ENCODE data around the gene CCR2.

CCR2 gene

DNA sequence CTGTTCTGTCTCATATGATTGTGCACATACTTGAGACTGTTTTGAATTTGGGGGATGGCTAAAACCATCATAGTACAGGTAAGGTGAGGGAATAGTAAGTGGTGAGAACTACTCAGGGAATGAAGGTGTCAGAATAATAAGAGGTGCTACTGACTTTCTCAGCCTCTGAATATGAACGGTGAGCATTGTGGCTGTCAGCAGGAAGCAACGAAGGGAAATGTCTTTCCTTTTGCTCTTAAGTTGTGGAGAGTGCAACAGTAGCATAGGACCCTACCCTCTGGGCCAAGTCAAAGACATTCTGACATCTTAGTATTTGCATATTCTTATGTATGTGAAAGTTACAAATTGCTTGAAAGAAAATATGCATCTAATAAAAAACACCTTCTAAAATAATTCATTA lies 21.9 kb downstream of the CCR2 start:
- no peak for DNase-seq (ENCODE audit: low read depth)
- TF ChIP-seq, protein P1, sequence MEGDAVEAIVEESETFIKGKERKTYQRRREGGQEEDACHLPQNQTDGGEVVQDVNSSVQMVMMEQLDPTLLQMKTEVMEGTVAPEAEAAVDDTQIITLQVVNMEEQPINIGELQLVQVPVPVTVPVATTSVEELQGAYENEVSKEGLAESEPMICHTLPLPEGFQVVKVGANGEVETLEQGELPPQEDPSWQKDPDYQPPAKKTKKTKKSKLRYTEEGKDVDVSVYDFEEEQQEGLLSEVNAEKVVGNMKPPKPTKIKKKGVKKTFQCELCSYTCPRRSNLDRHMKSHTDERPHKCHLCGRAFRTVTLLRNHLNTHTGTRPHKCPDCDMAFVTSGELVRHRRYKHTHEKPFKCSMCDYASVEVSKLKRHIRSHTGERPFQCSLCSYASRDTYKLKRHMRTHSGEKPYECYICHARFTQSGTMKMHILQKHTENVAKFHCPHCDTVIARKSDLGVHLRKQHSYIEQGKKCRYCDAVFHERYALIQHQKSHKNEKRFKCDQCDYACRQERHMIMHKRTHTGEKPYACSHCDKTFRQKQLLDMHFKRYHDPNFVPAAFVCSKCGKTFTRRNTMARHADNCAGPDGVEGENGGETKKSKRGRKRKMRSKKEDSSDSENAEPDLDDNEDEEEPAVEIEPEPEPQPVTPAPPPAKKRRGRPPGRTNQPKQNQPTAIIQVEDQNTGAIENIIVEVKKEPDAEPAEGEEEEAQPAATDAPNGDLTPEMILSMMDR (conservative IDR thresholded peaks at IDR 0.05; ENCODE audit: low read depth, low read length) = no peak
- no peak overlapping the region for H3K4me3 ChIP-seq (ENCODE audit: low read length)

DNA sequence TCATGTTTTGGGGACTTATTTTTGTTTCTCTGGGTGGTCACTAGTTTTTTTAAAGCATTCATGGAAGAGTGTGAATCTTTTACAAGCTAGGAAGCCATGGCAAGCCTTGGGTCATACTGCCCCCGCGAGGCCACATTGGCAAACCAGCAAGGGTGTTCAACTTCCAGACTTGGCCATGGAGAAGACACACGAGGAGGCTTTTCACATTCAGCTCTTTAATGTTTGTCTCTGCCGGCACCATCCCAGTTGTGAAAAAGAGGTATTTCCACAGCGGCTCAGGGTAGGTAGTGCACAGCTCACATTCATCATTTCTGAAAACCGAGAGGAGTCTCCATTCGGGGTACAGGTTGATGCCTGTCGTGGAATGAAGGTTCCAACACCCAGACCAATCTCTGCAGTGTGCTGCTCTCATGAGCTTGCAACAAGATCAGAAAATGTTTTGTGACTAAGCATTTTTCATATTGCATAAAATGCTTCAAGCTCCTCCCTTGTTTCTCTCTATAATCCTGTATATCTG lies 24.6 kb downstream of the CCR2 start:
- no peak overlapping the region for H3K4me3 ChIP-seq (ENCODE audit: low read length)
- no peak for DNase-seq (ENCODE audit: low read depth)
- TF ChIP-seq, protein P1 (conservative IDR thresholded peaks at IDR 0.05; ENCODE audit: low read depth, low read length) = peak; percentile 85

DNA sequence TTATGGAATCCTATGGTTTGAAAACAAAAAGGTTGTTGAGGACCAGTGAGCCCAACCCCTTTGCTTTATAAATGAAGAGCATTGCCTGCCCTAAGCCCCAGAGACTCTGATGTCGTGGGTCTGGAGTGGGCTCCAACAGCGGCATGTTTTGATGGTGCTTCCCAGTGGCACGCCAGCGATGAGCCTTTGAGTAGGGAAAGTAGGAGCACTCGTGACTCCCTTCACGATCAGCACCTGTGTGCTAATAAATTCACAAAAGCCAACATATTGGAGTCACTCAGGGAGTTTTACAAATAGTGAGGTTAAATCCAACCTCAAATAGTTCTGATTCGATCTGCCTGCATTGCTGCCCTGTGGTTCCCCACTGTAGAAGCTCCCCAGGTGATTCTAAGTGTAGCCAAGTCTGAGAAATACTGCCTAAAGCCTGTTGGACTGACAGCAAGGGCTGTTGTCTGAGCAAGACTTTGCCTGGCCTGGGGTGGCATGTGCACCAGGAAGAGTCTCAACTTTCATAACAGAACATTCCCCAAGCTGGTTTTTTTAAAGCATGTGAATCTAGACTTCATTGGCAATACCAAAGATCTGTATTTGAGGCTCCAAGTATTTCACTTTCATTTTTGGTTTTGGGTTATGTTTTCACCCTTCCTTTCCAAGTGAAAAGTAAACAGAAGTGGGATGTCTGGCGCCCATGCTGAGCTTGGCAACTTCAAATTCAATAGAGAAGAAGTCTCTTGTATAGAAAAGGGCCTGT lies 26.7 kb downstream of the CCR2 start:
- TF ChIP-seq, protein P1 (conservative IDR thresholded peaks at IDR 0.05; ENCODE audit: low read depth, low read length) = no peak
- no peak for DNase-seq (ENCODE audit: low read depth)
- H3K4me3 ChIP-seq (ENCODE audit: low read length) = no peak overlapping the region

DNA sequence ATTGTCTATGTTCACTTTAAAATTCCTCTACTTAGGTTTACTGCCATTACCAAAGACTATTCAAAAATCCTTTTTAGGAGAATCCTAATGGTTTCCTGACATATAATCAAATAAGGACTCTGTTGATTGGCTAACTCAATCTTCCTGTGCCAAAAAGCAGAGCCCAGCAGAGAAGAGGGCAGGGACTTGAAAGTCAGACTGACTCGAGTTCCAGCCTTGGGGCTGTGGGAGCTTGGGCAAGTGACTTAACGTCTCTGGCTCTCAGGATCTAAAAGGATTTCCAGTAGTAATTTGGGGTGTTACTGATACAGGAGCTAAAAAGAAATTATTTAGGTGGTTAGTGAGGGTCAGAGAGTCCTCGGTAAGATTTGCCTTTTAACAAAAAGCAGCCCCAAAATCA lies 27.7 kb downstream of the CCR2 start:
- TF ChIP-seq, protein P1 (conservative IDR thresholded peaks at IDR 0.05; ENCODE audit: low read depth, low read length) = no peak
- DNase-seq (ENCODE audit: low read depth) = no peak
- no peak overlapping the region for H3K4me3 ChIP-seq (ENCODE audit: low read length)

DNA sequence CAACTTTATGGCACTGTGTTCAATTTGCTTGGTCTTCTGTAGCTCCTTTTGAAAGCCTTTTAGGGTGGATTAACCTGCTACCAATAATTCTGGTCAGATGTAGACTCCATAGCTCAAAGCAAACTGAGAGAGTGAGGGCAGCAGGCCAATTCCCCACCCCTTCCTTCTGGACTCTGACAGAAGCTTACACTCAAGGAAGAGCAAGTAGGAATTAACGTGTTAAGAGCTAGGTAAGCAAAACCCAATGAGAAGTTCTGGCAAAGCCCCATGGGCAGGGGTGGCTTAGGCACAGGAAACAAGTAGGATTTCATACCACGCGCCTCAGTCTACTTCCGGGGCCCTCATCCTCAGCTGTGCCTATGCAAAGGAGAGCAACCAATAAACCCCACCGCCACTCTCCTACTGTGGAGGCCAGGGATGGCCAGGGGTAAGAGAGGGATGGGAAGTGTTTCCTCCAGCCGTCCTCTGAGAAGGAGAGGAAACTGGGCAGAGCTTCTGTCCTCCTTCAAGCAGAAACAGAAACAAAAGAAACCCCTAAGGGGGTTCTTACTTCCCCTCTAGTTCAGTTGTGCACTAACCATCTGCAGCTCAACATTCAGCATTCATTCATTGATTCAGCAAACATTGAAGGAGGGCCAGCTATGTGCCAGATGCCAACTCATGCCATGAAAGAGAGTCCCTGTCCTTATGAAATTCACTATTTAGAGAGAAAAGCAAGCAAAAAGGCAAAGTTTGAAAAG lies 29.5 kb downstream of the CCR2 start:
- no peak overlapping the region for H3K4me3 ChIP-seq (ENCODE audit: low read length)
- TF ChIP-seq, protein P1 (conservative IDR thresholded peaks at IDR 0.05; ENCODE audit: low read depth, low read length) = no peak
- no peak for DNase-seq (ENCODE audit: low read depth)

DNA sequence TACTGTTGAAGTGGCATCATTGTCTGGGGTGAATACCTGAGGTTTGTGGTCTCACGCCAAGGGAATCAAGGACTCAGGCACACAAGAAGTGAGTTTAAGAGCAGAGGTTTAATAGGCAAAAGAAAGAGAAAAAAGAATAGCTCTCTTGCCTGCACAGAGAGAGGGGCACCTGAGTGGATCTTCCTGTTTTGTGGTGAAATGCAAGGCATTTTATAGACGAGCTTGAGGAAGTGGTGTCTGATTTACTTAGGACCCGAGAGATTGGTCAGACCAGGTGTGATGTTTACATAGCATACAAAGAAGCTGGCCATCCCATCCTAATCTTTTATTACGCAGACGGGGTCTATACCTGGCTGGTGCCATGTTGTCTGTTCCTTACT lies 30.0 kb downstream of the CCR2 start:
- TF ChIP-seq, protein P1 (conservative IDR thresholded peaks at IDR 0.05; ENCODE audit: low read depth, low read length) = no peak
- H3K4me3 ChIP-seq (ENCODE audit: low read length) = no peak overlapping the region
- DNase-seq (ENCODE audit: low read depth) = no peak
